GM12878 (cell line): Measurements from ENCODE around the gene WNK1. TPM values are rescaled to one million over a fixed set of nuclear protein-coding genes. Genes with fewer than 3 reads are reported as not detected.

Experiments
- ATAC-seq: fragments of 200-7000 bp; cut with Tn5 transposase; 3 replicates; pipeline ENCODE4 v1.9.1; 2020; ENCODE audit warnings: mild to moderate bottlenecking, moderate library complexity
- BruUV-seq: library from RNA; stranded (reverse); fragments of 400-500 nt; replicated peaks from 2 replicates; lab custom pipeline; 2021; lab: Mats Ljungman, UMichigan
- CTCF ChIA-PET: fragments of 300-600 bp; sonication (Branson Sonifier 250); formaldehyde crosslinking; extraction: SDS; loops from one replicate; lab custom pipeline; 2021; ENCODE audit warnings: inconsistent platforms; lab: Yijun Ruan, JAX
- POLR2A ChIA-PET: fragments of 350-600 bp; formaldehyde crosslinking; extraction: SDS; loops from one replicate; lab custom pipeline; 2021; ENCODE audit warnings: inconsistent platforms; lab: Charles Lee
- RAD21 ChIA-PET: fragments of 300-600 bp; sonication (Branson Sonifier 250); formaldehyde crosslinking; loops from one replicate; lab custom pipeline; 2023; ENCODE audit warnings: antibody characterized with exemption; ENCODE audit not compliant: unreplicated experiment; lab: Charles Lee
- SMC1A ChIA-PET: fragments of 300-600 bp; sonication (Branson Sonifier 250); formaldehyde crosslinking; loops from one replicate; lab custom pipeline; 2023; ENCODE audit not compliant: unreplicated experiment, uncharacterized antibody; lab: Charles Lee
- DNase-seq: peaks from one replicate; pipeline ENCODE4 v3.0.0-alpha.2; 2011; ENCODE audit warnings: low read depth, low spot score
- FAIRE-seq: peaks from 3 replicates; lab custom pipeline; 2011; peaks lifted over from hg19 to GRCh38; lab: Jason Lieb, UNC
- H2AFZ ChIP-seq: 2 replicates; pipeline ENCODE4 v1.6.0; 2011; ENCODE audit warnings: low read depth, low read length, control low read depth; ENCODE audit not compliant: control insufficient read depth
- H3K27ac ChIP-seq: 2 replicates; pipeline ENCODE4 v1.5.1; 2011; ENCODE audit warnings: control low read depth; ENCODE audit not compliant: control insufficient read depth, insufficient read depth
- H3K27me3 ChIP-seq, 2 experiments: replicated peaks in 1 of 2; 2 replicates each; pipeline versions ENCODE4 v1.6.0 to v1.6.1; 2011; ENCODE audit warnings: low read length in 1 of 2; ENCODE audit not compliant: control insufficient read depth in 2 of 2, insufficient read depth in 2 of 2
- H3K36me3 ChIP-seq, 2 experiments: 2 replicates each; pipeline ENCODE4 v1.5.1; 2011; ENCODE audit warnings: low read length in 1 of 2; ENCODE audit not compliant: control insufficient read depth in 2 of 2, insufficient read depth in 2 of 2
- H3K4me1 ChIP-seq: 2 replicates; pipeline ENCODE4 v1.6.1; 2011; ENCODE audit warnings: mild to moderate bottlenecking, low read length, moderate library complexity, mixed read lengths; ENCODE audit not compliant: control insufficient read depth, insufficient read depth
- H3K4me2 ChIP-seq: 2 replicates; pipeline ENCODE4 v1.6.0; 2011; ENCODE audit warnings: control low read depth; ENCODE audit not compliant: control insufficient read depth, insufficient read depth
- H3K4me3 ChIP-seq: fragments of 200-600 bp; sonication (generic); 2 replicates; pipeline ENCODE4 v1.5.1; 2016
- H3K79me2 ChIP-seq: 2 replicates; pipeline ENCODE4 v1.6.0; 2011; ENCODE audit warnings: low read length; ENCODE audit not compliant: control insufficient read depth, insufficient read depth
- H3K9ac ChIP-seq: 2 replicates; pipeline ENCODE4 v1.8.0; 2011; ENCODE audit warnings: low read length, control low read depth, mixed read lengths; ENCODE audit not compliant: control insufficient read depth, insufficient read depth
- H3K9me3 ChIP-seq: replicated peaks from 3 replicates; pipeline ENCODE4 v1.5.1; 2011; ENCODE audit warnings: mild to moderate bottlenecking, low read length; ENCODE audit not compliant: control insufficient read depth, insufficient read depth
- H4K20me1 ChIP-seq: 2 replicates; pipeline ENCODE4 v1.6.0; 2011; ENCODE audit not compliant: control insufficient read depth, insufficient read depth
- CHD1 ChIP-seq: IDR thresholded peaks from 2 replicates; pipeline ENCODE4 v1.6.1; 2012; ENCODE audit warnings: low read depth, low read length, improper control_type of control experiment
- ESRRA ChIP-seq: IDR thresholded peaks from 2 replicates; pipeline ENCODE4 v1.6.1; 2012; ENCODE audit warnings: mild to moderate bottlenecking, low read length, improper control_type of control experiment
- FOXM1 ChIP-seq: IDR thresholded peaks from 2 replicates; pipeline ENCODE4 v1.6.1; 2012; ENCODE audit warnings: low read depth, mild to moderate bottlenecking, inconsistent platforms, low read length, moderate library complexity
- IKZF2 ChIP-seq, 2 experiments: fragments of 450-650 bp; IDR thresholded peaks; 2 replicates each; pipeline ENCODE4 v1.6.1; 2017; ENCODE audit warnings: mild to moderate bottlenecking in 2 of 2, moderate library complexity in 2 of 2
- KDM1A ChIP-seq: fragments of 200-600 bp; sonication (generic); IDR thresholded peaks from 2 replicates; pipeline ENCODE4 v1.6.1; 2016; ENCODE audit warnings: borderline replicate concordance
- NFYB ChIP-seq: IDR thresholded peaks from 2 replicates; pipeline ENCODE4 v1.6.1; 2011; ENCODE audit warnings: low read depth, mild to moderate bottlenecking, low read length, improper control_type of control experiment, moderate library complexity; ENCODE audit not compliant: insufficient read depth
- POLR2AphosphoS5 ChIP-seq: IDR thresholded peaks from 2 replicates; pipeline ENCODE4 v1.6.1; 2011; ENCODE audit warnings: mild to moderate bottlenecking, low read length, inconsistent platforms
- POU2F2 ChIP-seq: IDR thresholded peaks from 3 replicates; pipeline ENCODE4 v1.6.1; 2011; ENCODE audit warnings: low read depth, mild to moderate bottlenecking, low read length, borderline replicate concordance
- YY1 ChIP-seq: IDR thresholded peaks from 2 replicates; pipeline ENCODE4 v1.6.1; 2011; ENCODE audit warnings: low read depth, mild to moderate bottlenecking, low read length
- ZBED1 ChIP-seq: IDR thresholded peaks from 2 replicates; pipeline ENCODE4 v1.6.1; 2016; ENCODE audit warnings: borderline replicate concordance
- WGBS: methylation state at CpG from one replicate; pipeline ENCODE4 v1.1.6; 2016; ENCODE audit warnings: low lambda C conversion rate; ENCODE audit not compliant: insufficient replicate concordance, insufficient coverage; ENCODE audit errors: missing lambda C conversion rate; 5-methylcytosine and 5-hydroxymethylcytosine counted together
- in situ Hi-C: fragments of 300-500 bp; cut with MboI; formaldehyde crosslinking; loops from 9 replicates; pipeline ENCODE4 v1.14.3; 2018; ENCODE audit warnings: mixed read lengths
- intact Hi-C: fragments of 100-400 bp; cut with micrococcal nuclease; formaldehyde crosslinking; loops from one replicate; pipeline ENCODE4 v1.14.2; 2022; ENCODE audit not compliant: unreplicated experiment
- polyA plus RNA-seq, 11 experiments: library from polyadenylated mRNA; depleted of rRNA in 4 of 11; unstranded in 6 of 11; stranded (reverse) in 5 of 11; fragments of >200 nt; fragmentation: Nextera tagmentation in 4 of 11; fragmentation: Illumina TruSeq in 1 of 11; extraction: Ambion mirVana in 4 of 11; extraction: Trizol in 1 of 11; gene quantifications; 1 replicate in 1 of 11; 2 replicates in 10 of 11; pipeline versions ENCODE4 v1.2.1 to v1.2.3, GENCODE V29; 2011 to 2016; ENCODE audit warnings: inconsistent platforms in 2 of 11, missing spikeins in 2 of 11, low read depth in 1 of 11
- total RNA-seq, 4 experiments: library from RNA; depleted of rRNA in 3 of 4; stranded (reverse); fragments of >200 nt in 3 of 4; fragmentation: Illumina TruSeq in 1 of 4; extraction: Trizol in 1 of 4; gene quantifications; 2 replicates each; pipeline versions ENCODE4 v1.2.1 to v1.2.3, GENCODE V29; 2013 to 2021
- TF ChIP-seq, protein P1 (sequence below): IDR thresholded peaks from 2 replicates; pipeline ENCODE4 v1.6.1; 2011; ENCODE audit warnings: mild to moderate bottlenecking, low read depth, low read length, moderate library complexity; ENCODE audit not compliant: insufficient replicate concordance
- TF ChIP-seq, protein P2 (sequence below): fragments of 450-650 bp; IDR thresholded peaks from 2 replicates; pipeline ENCODE4 v1.6.1; 2017; ENCODE audit warnings: low read depth, mild to moderate bottlenecking, moderate library complexity
- TF ChIP-seq, protein P3 (sequence below): IDR thresholded peaks from 2 replicates; pipeline ENCODE4 v1.6.1; 2011; ENCODE audit warnings: low read depth, mild to moderate bottlenecking, low read length, moderate library complexity, borderline replicate concordance; ENCODE audit errors: extremely low read depth
- TF ChIP-seq, protein P4 (sequence below): fragments of 450-650 bp; IDR thresholded peaks from 2 replicates; pipeline ENCODE4 v1.6.1; 2016; ENCODE audit warnings: mild to moderate bottlenecking, moderate library complexity, borderline replicate concordance

The WNK1 gene
- total and polyA plus RNA-seq, 10 of the 15 experiments (the other 5 are each of a cell fraction or from before 2014, with no cell fraction given): 9.6 to 151 (median 86.6) TPM

GRCh38 chr12:820336-820735 lies 68.0 kb downstream of the WNK1 start:
- no peak for DNase-seq
- no peak overlapping the region for H3K27ac ChIP-seq
- in situ Hi-C loops: no loop called here
- ChIA-PET CTCF (interaction anchor here (0.6 to 1.0 kb wide), 2 partner anchors 129 to 206 kb away, joined by 3 to 4 read pairs; partner anchors contain the start of gene RAD52), SMC1A (interaction anchor here (0.6 to 1.3 kb wide), 6 partner anchors 9 to 206 kb away, joined by 3 to 6 read pairs (median 4); no protein-coding TSS in a partner anchor), RAD21 (interaction anchor here (0.6 to 1.2 kb wide), 3 partner anchors 217 to 293 kb away, joined by 3 to 4 read pairs (median 3); no protein-coding TSS in a partner anchor), POLR2A (interaction anchor here (0.6 to 1.2 kb wide), 5 partner anchors 9 to 311 kb away, joined by 3 to 8 read pairs (median 3); no protein-coding TSS in a partner anchor)
- BruUV-seq: no TSS peak
- no peaks in the 10 kb centered on the region for H4K20me1 ChIP-seq
- H3K9me3 ChIP-seq: peaks cover 7% of the 10 kb centered on the region
- intact Hi-C loops: loop anchor here (5.0 kb wide), 1 partner anchor 127 kb away; the partner anchor contains the start of gene RAD52
- H2AFZ ChIP-seq: no peak overlapping the region
- no peak overlapping the region for H3K9ac ChIP-seq
- peaks cover 74% of the 10 kb centered on the region for H3K79me2 ChIP-seq
- peak; percentile 5; the same call in 1 of the 3 replicates for ATAC-seq
- no peak overlapping the region for H3K4me2 ChIP-seq
- H3K4me1 ChIP-seq: peaks cover 14% of the 10 kb centered on the region; the same call in 1 of the 2 replicates
- no peaks in the 10 kb centered on the region for H3K27me3 ChIP-seq
- 0% methylated on average over 1 of the region's 1 CpG for WGBS
- no peak for FAIRE-seq
- H3K36me3 ChIP-seq: peaks cover 0 to 5% of the 10 kb centered on the region in 2 experiments; a peak in 2 of 4 replicates
- no peak overlapping the region for H3K4me3 ChIP-seq
- TF ChIP-seq POLR2AphosphoS5 (no peak), POU2F2 (no peak), FOXM1 (no peak), KDM1A (no peak), CHD1 (no peak), ESRRA (no peak), YY1 (no peak), IKZF2 (IDR thresholded peaks at IDR 0.05) (no peak), NFYB (no peak), ZBED1 (no peak)
- TF ChIP-seq, protein P1, sequence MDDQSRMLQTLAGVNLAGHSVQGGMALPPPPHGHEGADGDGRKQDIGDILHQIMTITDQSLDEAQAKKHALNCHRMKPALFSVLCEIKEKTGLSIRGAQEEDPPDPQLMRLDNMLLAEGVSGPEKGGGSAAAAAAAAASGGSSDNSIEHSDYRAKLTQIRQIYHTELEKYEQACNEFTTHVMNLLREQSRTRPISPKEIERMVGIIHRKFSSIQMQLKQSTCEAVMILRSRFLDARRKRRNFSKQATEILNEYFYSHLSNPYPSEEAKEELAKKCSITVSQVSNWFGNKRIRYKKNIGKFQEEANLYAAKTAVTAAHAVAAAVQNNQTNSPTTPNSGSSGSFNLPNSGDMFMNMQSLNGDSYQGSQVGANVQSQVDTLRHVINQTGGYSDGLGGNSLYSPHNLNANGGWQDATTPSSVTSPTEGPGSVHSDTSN: no peak
- TF ChIP-seq, protein P2, sequence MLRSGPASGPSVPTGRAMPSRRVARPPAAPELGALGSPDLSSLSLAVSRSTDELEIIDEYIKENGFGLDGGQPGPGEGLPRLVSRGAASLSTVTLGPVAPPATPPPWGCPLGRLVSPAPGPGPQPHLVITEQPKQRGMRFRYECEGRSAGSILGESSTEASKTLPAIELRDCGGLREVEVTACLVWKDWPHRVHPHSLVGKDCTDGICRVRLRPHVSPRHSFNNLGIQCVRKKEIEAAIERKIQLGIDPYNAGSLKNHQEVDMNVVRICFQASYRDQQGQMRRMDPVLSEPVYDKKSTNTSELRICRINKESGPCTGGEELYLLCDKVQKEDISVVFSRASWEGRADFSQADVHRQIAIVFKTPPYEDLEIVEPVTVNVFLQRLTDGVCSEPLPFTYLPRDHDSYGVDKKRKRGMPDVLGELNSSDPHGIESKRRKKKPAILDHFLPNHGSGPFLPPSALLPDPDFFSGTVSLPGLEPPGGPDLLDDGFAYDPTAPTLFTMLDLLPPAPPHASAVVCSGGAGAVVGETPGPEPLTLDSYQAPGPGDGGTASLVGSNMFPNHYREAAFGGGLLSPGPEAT: no peak
- TF ChIP-seq, protein P3, sequence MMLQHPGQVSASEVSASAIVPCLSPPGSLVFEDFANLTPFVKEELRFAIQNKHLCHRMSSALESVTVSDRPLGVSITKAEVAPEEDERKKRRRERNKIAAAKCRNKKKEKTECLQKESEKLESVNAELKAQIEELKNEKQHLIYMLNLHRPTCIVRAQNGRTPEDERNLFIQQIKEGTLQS: no peak
- TF ChIP-seq, protein P4, sequence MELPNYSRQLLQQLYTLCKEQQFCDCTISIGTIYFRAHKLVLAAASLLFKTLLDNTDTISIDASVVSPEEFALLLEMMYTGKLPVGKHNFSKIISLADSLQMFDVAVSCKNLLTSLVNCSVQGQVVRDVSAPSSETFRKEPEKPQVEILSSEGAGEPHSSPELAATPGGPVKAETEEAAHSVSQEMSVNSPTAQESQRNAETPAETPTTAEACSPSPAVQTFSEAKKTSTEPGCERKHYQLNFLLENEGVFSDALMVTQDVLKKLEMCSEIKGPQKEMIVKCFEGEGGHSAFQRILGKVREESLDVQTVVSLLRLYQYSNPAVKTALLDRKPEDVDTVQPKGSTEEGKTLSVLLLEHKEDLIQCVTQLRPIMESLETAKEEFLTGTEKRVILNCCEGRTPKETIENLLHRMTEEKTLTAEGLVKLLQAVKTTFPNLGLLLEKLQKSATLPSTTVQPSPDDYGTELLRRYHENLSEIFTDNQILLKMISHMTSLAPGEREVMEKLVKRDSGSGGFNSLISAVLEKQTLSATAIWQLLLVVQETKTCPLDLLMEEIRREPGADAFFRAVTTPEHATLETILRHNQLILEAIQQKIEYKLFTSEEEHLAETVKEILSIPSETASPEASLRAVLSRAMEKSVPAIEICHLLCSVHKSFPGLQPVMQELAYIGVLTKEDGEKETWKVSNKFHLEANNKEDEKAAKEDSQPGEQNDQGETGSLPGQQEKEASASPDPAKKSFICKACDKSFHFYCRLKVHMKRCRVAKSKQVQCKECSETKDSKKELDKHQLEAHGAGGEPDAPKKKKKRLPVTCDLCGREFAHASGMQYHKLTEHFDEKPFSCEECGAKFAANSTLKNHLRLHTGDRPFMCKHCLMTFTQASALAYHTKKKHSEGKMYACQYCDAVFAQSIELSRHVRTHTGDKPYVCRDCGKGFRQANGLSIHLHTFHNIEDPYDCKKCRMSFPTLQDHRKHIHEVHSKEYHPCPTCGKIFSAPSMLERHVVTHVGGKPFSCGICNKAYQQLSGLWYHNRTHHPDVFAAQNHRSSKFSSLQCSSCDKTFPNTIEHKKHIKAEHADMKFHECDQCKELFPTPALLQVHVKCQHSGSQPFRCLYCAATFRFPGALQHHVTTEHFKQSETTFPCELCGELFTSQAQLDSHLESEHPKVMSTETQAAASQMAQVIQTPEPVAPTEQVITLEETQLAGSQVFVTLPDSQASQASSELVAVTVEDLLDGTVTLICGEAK: no peak
